ENCODE measurements around the gene TLR9. TPM values are rescaled to one million over a fixed set of nuclear protein-coding genes. Genes with fewer than 3 reads are reported as not detected.

TLR9 gene
- total and polyA plus RNA-seq, 9 of the 15 experiments (the other 6 are each of a cell fraction or from before 2014, with no cell fraction given), result not detected

- no peak for TF ChIP-seq RFX7 (CRISPR knock-in tag; IDR thresholded peaks at IDR 0.05)
- 0 out of 2 replicates have a peak, but pooled peaks have one; percentile 35 for TF ChIP-seq FOXK1 (CRISPR knock-in tag; IDR thresholded peaks at IDR 0.05; ENCODE audit: borderline replicate concordance)
- TF ChIP-seq RHOXF2B (CRISPR knock-in tag; conservative IDR thresholded peaks at IDR 0.05), result no peak
- TF ChIP-seq ZNF764 (CRISPR knock-in tag; IDR thresholded peaks at IDR 0.05; ENCODE audit: low read depth), result no peak
- no peak for TF ChIP-seq ZNF644 (tag; IDR thresholded peaks at IDR 0.05; ENCODE audit: low read depth)
- no peak for TF ChIP-seq HOMEZ (CRISPR knock-in tag; IDR thresholded peaks at IDR 0.05)
- TF ChIP-seq PPARD (CRISPR knock-in tag; IDR thresholded peaks at IDR 0.05), result no peak
- TF ChIP-seq KDM2B (CRISPR knock-in tag; IDR thresholded peaks at IDR 0.05), result no peak
- TF ChIP-seq FOSL1 (tag; conservative IDR thresholded peaks at IDR 0.05), result no peak
- TF ChIP-seq SNRNP70 (optimal IDR thresholded peaks at IDR 0.05; ENCODE audit: low read depth, low read length), result no peak
- 0 out of 4 replicates have a peak, but pooled peaks of 1 of the 2 experiments have one; percentile 42 for TF ChIP-seq NONO (IDR thresholded peaks at IDR 0.05; ENCODE audit: low read depth in 2 of 2, low read length in 1 of 2)
- TF ChIP-seq ZBTB43 (CRISPR knock-in tag; IDR thresholded peaks at IDR 0.05), result no peak
- no peak for TF ChIP-seq RBM15 (IDR thresholded peaks at IDR 0.05; ENCODE audit: insufficient read depth, low read length)
- peak; percentile 72 for TF ChIP-seq CXXC5 (CRISPR knock-in tag; IDR thresholded peaks at IDR 0.05)
- TF ChIP-seq ZNF778 (CRISPR knock-in tag; IDR thresholded peaks at IDR 0.05), result no peak
- peak; percentile 19 for TF ChIP-seq CCNT2 (IDR thresholded peaks at IDR 0.05; ENCODE audit: borderline replicate concordance, extremely low read depth, insufficient read length, low read depth, low read length)
- TF ChIP-seq ETS2 (tag; IDR thresholded peaks at IDR 0.05; ENCODE audit: borderline replicate concordance, poor library complexity, severe bottlenecking), result no peak
- no peak for TF ChIP-seq ZNF224 (CRISPR knock-in tag; IDR thresholded peaks at IDR 0.05)
- TF ChIP-seq BCL6 (CRISPR knock-in tag; IDR thresholded peaks at IDR 0.05), result no peak
- TF ChIP-seq DPF2 (IDR thresholded peaks at IDR 0.05), result no peak
- TF ChIP-seq ZFP36 (IDR thresholded peaks at IDR 0.05; ENCODE audit: low read depth, low read length, partially characterized antibody), result no peak
- no peak for TF ChIP-seq NKRF (IDR thresholded peaks at IDR 0.05; ENCODE audit: borderline replicate concordance)
- TF ChIP-seq ZKSCAN1 (IDR thresholded peaks at IDR 0.05; ENCODE audit: low read depth, low read length), result no peak
- TF ChIP-seq ZNF445 (CRISPR knock-in tag; IDR thresholded peaks at IDR 0.05; ENCODE audit: low read depth), result no peak
Measured at GRCh38 chr3:52245322-52246263, 20.1 kb upstream of the TLR9 start, which contains the start of gene PPM1M (continued).

All from K562 (cell line).